GM23338 (cell line): Measurements from ENCODE around the gene KPNA4. TPM values are rescaled to one million over a fixed set of nuclear protein-coding genes. Genes with fewer than 3 reads are reported as not detected.

Source experiments
- ATAC-seq: fragments of 200-7000 bp; cut with Tn5 transposase; 3 replicates; pipeline ENCODE4 v1.9.1; 2020
- DNase-seq: peaks from one replicate; pipeline ENCODE4 v3.0.0-alpha.2; 2015; ENCODE audit warnings: low spot score
- H2AFZ ChIP-seq: fragments of 200-600 bp; sonication (generic); 2 replicates; pipeline ENCODE4 v1.8.0; 2016; ENCODE audit warnings: antibody characterized with exemption, mild to moderate bottlenecking, moderate library complexity
- H3F3A ChIP-seq: fragments of 200-600 bp; sonication (generic); replicated peaks from 2 replicates; pipeline ENCODE4 v1.8.0; 2017; ENCODE audit warnings: antibody characterized with exemption, mixed run types, low read depth
- H3K27ac ChIP-seq: fragments of 200-600 bp; sonication (generic); 2 replicates; pipeline ENCODE4 v1.6.1; 2016; ENCODE audit warnings: low read depth
- H3K27me3 ChIP-seq: fragments of 200-600 bp; sonication (generic); 2 replicates; pipeline ENCODE4 v1.8.0; 2016; ENCODE audit warnings: mild to moderate bottlenecking, mixed run types, moderate library complexity; ENCODE audit not compliant: insufficient read depth
- H3K36me3 ChIP-seq: fragments of 200-600 bp; sonication (generic); 2 replicates; pipeline ENCODE4 v1.8.0; 2016; ENCODE audit warnings: mild to moderate bottlenecking; ENCODE audit not compliant: insufficient read depth
- H3K4me1 ChIP-seq: fragments of 200-600 bp; sonication (generic); 2 replicates; pipeline ENCODE4 v1.8.0; 2016; ENCODE audit warnings: mild to moderate bottlenecking, moderate library complexity; ENCODE audit not compliant: insufficient read depth
- H3K4me2 ChIP-seq: fragments of 200-600 bp; sonication (generic); 2 replicates; pipeline ENCODE4 v1.7.1; 2017; ENCODE audit warnings: mixed run types
- H3K4me3 ChIP-seq: fragments of 200-600 bp; sonication (generic); 2 replicates; pipeline ENCODE4 v1.6.1; 2016; ENCODE audit warnings: mixed run types
- H3K79me2 ChIP-seq: fragments of 200-600 bp; sonication (generic); replicated peaks from 2 replicates; pipeline ENCODE4 v1.8.0; 2017; ENCODE audit warnings: mild to moderate bottlenecking; ENCODE audit not compliant: insufficient read depth
- H3K9me2 ChIP-seq: fragments of 200-600 bp; sonication (generic); 2 replicates; pipeline ENCODE4 v1.8.0; 2017; ENCODE audit not compliant: insufficient read depth
- H4K20me1 ChIP-seq: fragments of 200-600 bp; sonication (generic); replicated peaks from 2 replicates; pipeline ENCODE4 v1.8.0; 2017; ENCODE audit warnings: mild to moderate bottlenecking; ENCODE audit not compliant: insufficient read depth
- H3K27ac Mint-ChIP-seq: 2 replicates; pipeline ENCODE4 v1.8.0; 2020; ENCODE audit warnings: inconsistent platforms, mild to moderate bottlenecking, moderate library complexity, mixed read lengths
- H3K27me3 Mint-ChIP-seq: 3 replicates; pipeline ENCODE4 v1.8.0; 2022; ENCODE audit warnings: low read depth, mild to moderate bottlenecking, moderate library complexity, mixed read lengths, inconsistent platforms; ENCODE audit not compliant: insufficient read depth, poor library complexity
- H3K36me3 Mint-ChIP-seq: 3 replicates; pipeline ENCODE4 v1.8.0; 2021; ENCODE audit warnings: low read depth, mild to moderate bottlenecking, inconsistent platforms, moderate library complexity, mixed read lengths
- H3K4me1 Mint-ChIP-seq: 3 replicates; pipeline ENCODE4 v1.8.0; 2020; ENCODE audit warnings: mild to moderate bottlenecking, inconsistent platforms, mixed read lengths
- H3K4me3 Mint-ChIP-seq: 3 replicates; pipeline ENCODE4 v1.8.0; 2021; ENCODE audit warnings: moderate library complexity, mild to moderate bottlenecking, inconsistent platforms, mixed read lengths
- H3K9me3 Mint-ChIP-seq: 3 replicates; pipeline ENCODE4 v1.8.0; 2020; ENCODE audit warnings: moderate library complexity, mild to moderate bottlenecking, inconsistent platforms, mixed read lengths
- NANOG ChIP-seq: IDR thresholded peaks from 2 replicates; pipeline ENCODE4 v1.6.1; 2016; ENCODE audit warnings: antibody characterized with exemption, borderline replicate concordance
- REST ChIP-seq: IDR thresholded peaks from one replicate; pipeline ENCODE4 v1.6.1; 2018; ENCODE audit warnings: antibody characterized with exemption; ENCODE audit not compliant: unreplicated experiment
- ZNF462 ChIP-seq: fragments of 250-450 bp; sonication (Bioruptor Pico); IDR thresholded peaks from 2 replicates; pipeline ENCODE4 v1.5.0; 2020; ENCODE audit warnings: mild to moderate bottlenecking, moderate library complexity
- polyA plus RNA-seq: library from polyadenylated mRNA; unstranded; fragments of >200 nt; fragmentation: Nextera tagmentation; extraction: Ambion mirVana; gene quantifications from 2 replicates; pipeline ENCODE4 v1.2.1, GENCODE V29; 2016
- total RNA-seq: library from RNA; depleted of rRNA; stranded (reverse); fragments of >200 nt; shearing (Covaris generic); gene quantifications from 2 replicates; pipeline ENCODE4 v1.2.3, GENCODE V29; 2014

The KPNA4 gene
- total and polyA plus RNA-seq, 2 experiments from 2014 or later, result 17.8 to 36.2 TPM

- Histone ChIP-seq H3K4me3 (no peak overlapping the region), H3K27me3 (no peaks in the 10 kb centered on the region), H2AFZ (no peak overlapping the region), H3F3A (no peaks in the 10 kb centered on the region), H3K36me3 (no peaks in the 10 kb centered on the region), H3K9me2 (no peaks in the 10 kb centered on the region), H4K20me1 (no peaks in the 10 kb centered on the region), H3K79me2 (no peaks in the 10 kb centered on the region), H3K4me2 (no peak overlapping the region), H3K4me1 (no peaks in the 10 kb centered on the region), H3K27ac (no peak overlapping the region)
- ATAC-seq (no peak), DNase-seq (no peak)
- TF ChIP-seq REST, result no peak
- TF ChIP-seq NANOG, result no peak
- TF ChIP-seq ZNF462 (CRISPR knock-in tag), result no peak
- H3K27me3 Mint-ChIP-seq, result no peaks in the 10 kb centered on the region
- H3K4me1 Mint-ChIP-seq, result no peaks in the 10 kb centered on the region
- no peaks in the 10 kb centered on the region for H3K9me3 Mint-ChIP-seq
- no peaks in the 10 kb centered on the region for H3K36me3 Mint-ChIP-seq
- H3K4me3 Mint-ChIP-seq, result no peak overlapping the region
- no peak overlapping the region for H3K27ac Mint-ChIP-seq
Observed at GRCh38 chr3:160608870-160609269, 43.5 kb upstream of the KPNA4 start.
